Endothelial cell (in vitro differentiated cells): ENCODE results near the gene SAMD4B. TPM values are rescaled to one million over a fixed set of nuclear protein-coding genes. Genes with fewer than 3 reads are reported as not detected.
A peak's percentile ranks its signal among the peaks of the same experiment; 100 is the strongest.

Experiments
- DNase-seq: peaks from one replicate; pipeline ENCODE4 v3.0.0; 2021; ENCODE audit warnings: low spot score
- H3K27ac Mint-ChIP-seq: one replicate; pipeline ENCODE4 v1.8.0; 2021; ENCODE audit warnings: mixed read lengths, inconsistent platforms; ENCODE audit not compliant: unreplicated experiment
- H3K27me3 Mint-ChIP-seq: one replicate; pipeline ENCODE4 v1.8.0; 2021; ENCODE audit warnings: mild to moderate bottlenecking, moderate library complexity, mixed read lengths, inconsistent platforms; ENCODE audit not compliant: unreplicated experiment
- H3K36me3 Mint-ChIP-seq: one replicate; pipeline ENCODE4 v1.8.0; 2021; ENCODE audit warnings: mild to moderate bottlenecking, low read depth, mixed read lengths, inconsistent platforms; ENCODE audit not compliant: unreplicated experiment
- H3K4me1 Mint-ChIP-seq: one replicate; pipeline ENCODE4 v1.8.0; 2021; ENCODE audit warnings: mild to moderate bottlenecking, mixed read lengths, inconsistent platforms; ENCODE audit not compliant: unreplicated experiment
- H3K4me3 Mint-ChIP-seq: one replicate; pipeline ENCODE4 v1.8.0; 2021; ENCODE audit warnings: mild to moderate bottlenecking, mixed read lengths, inconsistent platforms; ENCODE audit not compliant: unreplicated experiment
- H3K9me3 Mint-ChIP-seq: one replicate; pipeline ENCODE4 v1.8.0; 2021; ENCODE audit warnings: mixed read lengths, inconsistent platforms; ENCODE audit not compliant: unreplicated experiment
- total RNA-seq: library from RNA; stranded (reverse); fragmentation: NEBNext Ultra II Directional; extraction: Animal tissue kit (Norgen Biotek cat#: 25700); gene quantifications from one replicate; pipeline ENCODE4 v1.2.1, GENCODE V29; 2021; ENCODE audit not compliant: unreplicated experiment
- TF ChIP-seq, protein P1 (sequence below): fragments of 200-600 bp; sonication (generic); IDR thresholded peaks from one replicate; pipeline ENCODE4 v1.5.0; 2021; ENCODE audit warnings: antibody characterized with exemption; ENCODE audit not compliant: unreplicated experiment

SAMD4B gene
- total RNA-seq, 1 donor from 2014 or later, result 127 TPM

DNA sequence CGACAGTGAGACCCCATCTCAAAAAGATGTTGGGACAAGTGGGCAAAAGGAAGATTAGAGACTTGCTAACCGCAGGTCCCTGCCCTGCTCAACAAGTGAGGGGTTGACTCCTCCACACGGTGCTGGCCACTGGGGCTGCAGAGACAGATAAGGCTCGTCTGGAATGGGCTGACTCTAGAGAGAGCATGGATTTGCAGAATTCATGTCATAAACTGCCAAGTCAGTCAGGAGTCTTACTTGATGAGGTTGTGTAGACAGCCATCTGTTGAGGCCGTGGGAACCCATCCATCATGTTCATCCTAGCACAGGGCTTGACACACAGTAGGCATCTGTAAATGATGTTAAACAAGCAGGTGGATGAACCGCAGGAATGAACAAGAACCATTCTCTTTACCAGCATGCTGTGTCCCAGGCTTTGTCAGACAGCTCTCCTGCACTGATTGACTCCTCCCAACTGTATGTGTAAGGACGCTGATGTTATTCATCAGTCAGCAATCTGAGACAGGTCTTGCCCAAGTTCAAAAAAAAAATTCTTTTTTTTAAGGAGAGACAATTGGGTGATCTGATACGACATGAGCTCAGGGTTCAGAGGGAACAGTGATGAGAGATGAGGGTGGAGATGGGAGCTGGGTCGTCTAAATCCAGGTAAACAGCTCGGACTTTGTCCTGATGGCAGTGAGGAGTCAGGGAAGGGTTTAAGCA, 39.8 kb downstream of the SAMD4B start:
- Mint-ChIP-seq H3K27me3 (peaks cover 19% of the 10 kb centered on the region), H3K4me1 (no peaks in the 10 kb centered on the region), H3K4me3 (peak overlapping the region; percentile 44), H3K27ac (peak overlapping the region; percentile 14), H3K9me3 (no peaks in the 10 kb centered on the region), H3K36me3 (peaks cover 61% of the 10 kb centered on the region)
- TF ChIP-seq, protein P1, sequence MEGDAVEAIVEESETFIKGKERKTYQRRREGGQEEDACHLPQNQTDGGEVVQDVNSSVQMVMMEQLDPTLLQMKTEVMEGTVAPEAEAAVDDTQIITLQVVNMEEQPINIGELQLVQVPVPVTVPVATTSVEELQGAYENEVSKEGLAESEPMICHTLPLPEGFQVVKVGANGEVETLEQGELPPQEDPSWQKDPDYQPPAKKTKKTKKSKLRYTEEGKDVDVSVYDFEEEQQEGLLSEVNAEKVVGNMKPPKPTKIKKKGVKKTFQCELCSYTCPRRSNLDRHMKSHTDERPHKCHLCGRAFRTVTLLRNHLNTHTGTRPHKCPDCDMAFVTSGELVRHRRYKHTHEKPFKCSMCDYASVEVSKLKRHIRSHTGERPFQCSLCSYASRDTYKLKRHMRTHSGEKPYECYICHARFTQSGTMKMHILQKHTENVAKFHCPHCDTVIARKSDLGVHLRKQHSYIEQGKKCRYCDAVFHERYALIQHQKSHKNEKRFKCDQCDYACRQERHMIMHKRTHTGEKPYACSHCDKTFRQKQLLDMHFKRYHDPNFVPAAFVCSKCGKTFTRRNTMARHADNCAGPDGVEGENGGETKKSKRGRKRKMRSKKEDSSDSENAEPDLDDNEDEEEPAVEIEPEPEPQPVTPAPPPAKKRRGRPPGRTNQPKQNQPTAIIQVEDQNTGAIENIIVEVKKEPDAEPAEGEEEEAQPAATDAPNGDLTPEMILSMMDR, result no peak
- DNase-seq, result no peak

DNA sequence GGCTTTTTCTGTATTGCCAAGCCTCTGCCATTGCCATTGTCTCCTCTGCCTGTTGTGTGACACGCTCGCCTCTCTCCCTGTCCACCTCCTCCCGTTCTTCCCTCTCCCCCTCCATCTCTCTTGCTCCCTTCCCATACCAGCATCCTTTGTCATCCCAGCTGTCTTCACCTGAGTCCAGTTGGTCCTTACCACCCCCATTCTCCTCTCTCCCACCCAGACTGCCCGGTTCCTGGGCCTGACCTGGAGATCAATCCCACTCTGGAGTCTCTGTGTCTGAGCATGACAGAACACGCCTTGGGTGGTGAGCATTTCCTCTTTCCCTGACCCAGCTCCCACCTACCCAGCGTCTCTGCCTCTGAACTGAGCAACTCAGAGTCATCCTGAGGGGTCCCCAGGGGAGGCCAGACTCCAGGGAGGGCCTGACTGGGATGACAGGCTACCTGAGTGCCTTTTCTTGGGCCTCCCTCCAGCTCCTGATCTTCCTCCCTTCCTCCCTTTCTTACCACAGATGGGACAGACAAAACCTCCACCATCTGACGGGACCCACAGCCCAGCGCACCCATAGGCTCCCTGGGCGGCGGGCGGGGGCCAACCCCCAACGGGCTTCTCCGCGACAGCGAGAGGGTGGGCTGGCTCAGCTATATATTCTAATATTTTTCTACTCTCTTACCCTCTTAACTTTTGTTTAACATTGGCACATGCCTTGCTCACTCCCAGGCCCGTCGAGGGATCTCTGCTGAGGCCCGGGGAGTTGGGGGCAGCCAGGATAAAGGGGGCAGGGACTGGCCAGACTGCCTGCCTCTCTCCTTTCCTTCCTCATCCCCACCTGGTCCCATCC, 41.0 kb downstream of the SAMD4B start:
- Mint-ChIP-seq H3K36me3 (peaks cover 55% of the 10 kb centered on the region), H3K27ac (no peak overlapping the region), H3K9me3 (no peaks in the 10 kb centered on the region), H3K4me1 (no peaks in the 10 kb centered on the region), H3K4me3 (peak overlapping the region; percentile 59), H3K27me3 (peaks cover 12% of the 10 kb centered on the region)
- no peak for DNase-seq
- TF ChIP-seq, protein P1, result no peak

DNA sequence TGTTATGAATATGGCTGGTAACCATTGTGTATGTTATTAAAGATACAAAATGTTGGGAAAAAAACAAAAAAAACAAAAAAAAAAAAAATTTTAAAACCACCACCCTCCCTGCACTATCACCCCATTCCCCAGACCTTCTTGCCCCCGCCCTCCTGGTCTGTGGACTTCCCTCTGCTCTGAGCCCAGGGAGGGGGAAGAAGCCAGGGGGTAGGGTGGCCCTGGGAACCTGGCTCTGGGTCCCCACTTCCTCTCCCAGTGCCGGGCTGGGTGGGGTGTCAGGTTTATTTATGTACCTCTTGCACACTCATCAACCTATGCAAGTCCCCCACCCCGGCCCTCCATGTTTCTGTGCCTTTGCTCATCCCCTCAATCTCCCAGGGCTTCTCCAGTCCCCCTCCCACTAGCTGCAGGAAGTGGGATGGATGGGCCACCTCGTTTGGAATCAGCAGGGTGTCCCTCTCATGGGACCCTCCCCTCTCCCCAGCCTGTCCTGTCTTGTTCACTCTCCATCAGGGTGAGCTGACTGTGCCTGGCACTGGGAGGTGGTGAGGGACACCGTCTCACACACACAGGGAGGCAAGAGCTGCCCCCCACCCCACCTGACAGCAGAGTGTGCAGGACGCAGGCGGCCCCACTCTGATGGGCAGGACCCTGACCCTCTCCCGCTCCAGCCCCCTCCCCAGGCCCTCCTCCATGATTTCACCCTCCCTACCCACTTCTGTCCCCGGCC, 42.8 kb downstream of the SAMD4B start:
- no peak for DNase-seq
- Mint-ChIP-seq H3K36me3 (peaks cover 53% of the 10 kb centered on the region), H3K27me3 (peaks cover 6% of the 10 kb centered on the region), H3K4me1 (peaks cover under 1% of the 10 kb centered on the region), H3K27ac (peak overlapping the region; percentile 30), H3K4me3 (no peak overlapping the region), H3K9me3 (no peaks in the 10 kb centered on the region)
- TF ChIP-seq, protein P1, result no peak

DNA sequence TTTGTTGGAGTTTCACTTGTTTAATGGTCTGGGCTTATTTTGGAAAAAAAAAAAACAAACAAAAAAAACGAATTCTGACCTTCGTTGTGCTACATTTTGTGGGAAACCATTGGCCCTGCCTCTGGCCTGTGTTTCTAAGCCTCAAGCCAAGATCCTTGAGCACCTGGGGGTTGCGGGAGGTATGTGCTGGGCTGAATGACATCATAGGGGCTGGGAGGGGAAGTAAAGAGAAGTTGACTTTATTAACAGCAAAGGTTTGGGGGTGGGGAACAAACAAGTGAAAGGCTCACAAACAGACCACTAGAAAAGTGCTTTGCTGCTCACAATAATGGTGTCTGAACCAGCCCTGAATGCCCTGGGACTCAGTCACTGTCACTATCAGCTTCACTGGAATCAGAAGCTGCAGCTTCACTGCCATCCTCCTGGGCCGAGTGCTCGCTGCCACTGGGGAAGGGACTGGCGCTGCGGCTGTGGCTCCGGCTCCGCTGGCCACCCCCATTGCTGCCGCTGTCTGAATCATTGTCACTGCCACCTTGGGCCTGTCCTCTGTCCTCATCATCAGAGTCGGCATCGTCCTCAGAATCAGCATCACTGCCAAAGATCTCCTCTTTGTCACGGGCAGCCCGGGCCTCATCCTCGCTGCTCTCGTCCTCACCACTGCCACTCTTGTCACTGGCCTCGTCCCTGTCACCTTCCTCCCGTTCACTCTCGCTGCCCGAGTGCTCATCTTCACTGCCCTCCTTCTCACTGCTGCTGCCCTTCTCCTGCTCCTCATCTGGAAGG, 43.6 kb downstream of the SAMD4B start:
- peaks cover 5% of the 10 kb centered on the region for H3K4me1 Mint-ChIP-seq
- no peak overlapping the region for H3K27ac Mint-ChIP-seq
- H3K4me3 Mint-ChIP-seq, result peak overlapping the region; percentile 76
- TF ChIP-seq, protein P1, result no peak
- DNase-seq, result no peak
- H3K36me3 Mint-ChIP-seq, result peaks cover 48% of the 10 kb centered on the region
- H3K27me3 Mint-ChIP-seq, result peaks cover 6% of the 10 kb centered on the region
- no peaks in the 10 kb centered on the region for H3K9me3 Mint-ChIP-seq
